GM12801 (cell line): ENCODE data around the gene EIF1B.

Experiments used
- CTCF ChIP-seq: IDR thresholded peaks from one replicate; pipeline ENCODE4 v1.5.1; 2011; ENCODE audit warnings: control low read depth; ENCODE audit not compliant: insufficient read length; ENCODE audit errors: extremely low read depth

EIF1B gene

GRCh38 chr3:40281995-40282394 lies 27.5 kb upstream of the EIF1B start:
- no peak for TF ChIP-seq CTCF

DNA sequence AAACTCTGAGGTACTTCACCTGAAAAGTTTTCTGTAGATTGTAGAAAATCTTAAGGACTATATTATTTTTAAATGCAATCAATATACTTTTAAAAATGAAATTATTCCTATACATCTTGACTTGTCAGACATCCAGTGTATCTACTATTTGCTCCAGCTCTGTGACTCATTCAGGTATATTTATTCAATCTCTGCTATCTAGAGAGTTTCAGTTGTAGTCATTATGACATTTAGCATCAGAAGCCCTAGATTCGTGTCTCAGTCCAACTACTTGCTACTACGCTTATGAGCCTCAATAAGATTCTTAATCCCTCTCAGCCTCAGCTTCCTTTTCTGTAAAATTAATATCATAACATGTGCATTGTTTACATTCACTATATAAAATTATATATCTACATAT lies 22.3 kb upstream of the EIF1B start:
- no peak for TF ChIP-seq CTCF

DNA sequence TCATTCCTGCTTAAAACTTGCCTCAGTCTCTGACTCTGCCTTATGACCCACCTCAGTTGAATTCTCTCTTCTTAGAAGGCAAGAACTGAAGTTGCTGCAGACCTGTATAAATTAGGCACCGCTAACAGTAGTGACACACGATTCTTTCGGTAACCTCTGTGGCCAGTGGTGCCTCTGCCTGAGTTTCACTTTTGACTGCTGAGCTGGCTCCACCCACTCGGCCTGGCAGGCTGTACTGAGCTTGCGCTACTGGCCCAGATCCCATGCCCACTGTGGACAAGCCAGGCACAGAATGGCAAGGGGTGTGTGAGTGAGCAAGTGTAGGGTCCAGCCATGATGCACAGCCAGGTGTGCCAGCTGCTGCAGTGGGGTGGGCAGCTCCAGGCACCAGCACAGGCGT lies 19.1 kb upstream of the EIF1B start:
- TF ChIP-seq CTCF, result no peak

DNA sequence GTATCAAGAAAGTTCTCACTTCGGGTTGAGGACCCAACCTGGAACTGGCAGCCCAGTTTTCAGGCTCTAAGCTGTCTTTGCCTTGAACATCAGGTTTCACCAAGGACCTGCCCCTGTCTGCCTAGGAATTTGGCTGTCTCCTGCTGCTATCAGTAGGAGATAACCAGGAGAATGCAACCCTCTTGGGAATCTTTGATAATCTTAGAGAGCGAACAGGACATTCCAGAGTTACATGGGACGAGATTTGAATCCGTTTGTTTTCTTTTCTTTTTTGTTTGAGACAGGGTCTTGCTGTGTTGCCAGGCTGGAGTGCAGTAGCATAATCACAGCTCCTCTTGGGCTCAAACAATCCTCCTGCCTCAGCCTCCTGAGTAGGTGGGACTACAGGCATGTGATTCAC lies 18.0 kb upstream of the EIF1B start:
- no peak for TF ChIP-seq CTCF

DNA sequence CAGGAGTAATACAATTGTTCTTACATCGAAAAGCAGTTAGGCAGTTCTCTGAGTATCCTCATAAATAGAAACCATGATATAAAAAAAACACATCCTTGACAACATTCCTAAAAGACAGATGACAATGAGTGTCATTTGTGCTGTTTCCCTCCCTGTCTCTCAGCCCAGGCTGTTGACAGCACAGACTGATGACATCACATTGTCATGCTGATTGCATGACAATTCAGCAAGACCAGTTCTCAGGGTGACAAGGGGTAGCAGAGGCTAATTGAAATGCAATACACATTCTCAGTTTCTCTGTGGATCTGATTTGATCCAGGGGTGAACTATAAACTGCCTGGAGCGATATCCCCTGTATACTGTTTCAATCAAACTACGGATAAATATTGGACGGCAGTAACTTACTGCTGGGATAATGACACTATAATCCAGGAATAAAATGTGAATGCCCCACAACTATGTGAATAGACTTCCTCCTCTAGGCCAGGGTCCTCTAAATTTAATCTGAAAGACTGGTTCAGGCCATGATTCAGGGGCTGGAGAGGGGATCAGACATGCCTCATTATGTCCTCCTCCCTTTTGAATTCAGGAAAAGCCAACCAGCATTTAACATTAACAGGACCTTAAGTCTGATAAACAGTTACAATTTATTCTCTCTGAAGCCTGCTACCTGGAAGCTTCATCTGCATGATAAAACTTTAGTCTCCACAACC lies 16.7 kb upstream of the EIF1B start:
- TF ChIP-seq CTCF, result no peak

DNA sequence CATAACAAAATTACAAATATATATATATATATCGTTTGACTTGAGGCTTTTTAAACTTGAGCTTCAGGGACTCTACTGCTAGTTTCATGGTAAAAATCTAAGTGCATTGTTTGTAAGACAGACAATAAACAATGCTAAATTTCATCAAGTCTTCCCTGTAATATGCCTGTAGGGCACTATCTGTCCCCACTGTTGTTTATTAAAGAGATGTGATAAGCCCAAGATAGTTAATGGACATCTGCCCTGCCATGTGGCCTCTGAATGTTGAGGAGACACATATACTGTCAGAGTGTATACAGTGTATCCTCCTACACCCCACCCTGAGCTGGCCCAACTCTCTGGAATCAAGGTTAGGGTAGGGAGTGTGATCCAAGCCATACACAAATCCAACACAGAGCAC lies 15.1 kb upstream of the EIF1B start:
- no peak for TF ChIP-seq CTCF

- TF ChIP-seq CTCF, result no peak
Observed at GRCh38 chr3:40298075-40298474, 11.4 kb upstream of the EIF1B start.
